Activated CD4-positive, CD25-positive, alpha-beta regulatory T cell treated with anti-CD3 and anti-CD28 coated beads, Interleukin-2, amount 50 U/mL, for 72 hours (primary cell): ENCODE measurements around the gene PELI2.

Experiments
- DNase-seq: peaks from one replicate; pipeline ENCODE4 v3.0.0; 2021

PELI2 gene

GRCh38 chr14:56210571-56210970, 92.4 kb downstream of the PELI2 start:
- DNase-seq, result no peak

GRCh38 chr14:56211084-56211483, 92.9 kb downstream of the PELI2 start:
- DNase-seq, result no peak

- DNase-seq, result no peak
Observed at GRCh38 chr14:56211844-56212243, 93.6 kb downstream of the PELI2 start.

- no peak for DNase-seq
Observed at GRCh38 chr14:56212521-56212920, 94.3 kb downstream of the PELI2 start.

- no peak for DNase-seq
Observed at GRCh38 chr14:56213306-56213705, 95.1 kb downstream of the PELI2 start.

- DNase-seq, result no peak
Observed at GRCh38 chr14:56215180-56215579, 97.0 kb downstream of the PELI2 start.

GRCh38 chr14:56216626-56217379, 98.6 kb downstream of the PELI2 start:
- no peak for DNase-seq

- no peak for DNase-seq
Observed at GRCh38 chr14:56217380-56218045, 99.3 kb downstream of the PELI2 start.

GRCh38 chr14:56219666-56220413, 101.6 kb downstream of the PELI2 start:
- no peak for DNase-seq

GRCh38 chr14:56221382-56222128, 103.3 kb downstream of the PELI2 start:
- DNase-seq, result no peak

GRCh38 chr14:56224229-56224628, 106.0 kb downstream of the PELI2 start:
- no peak for DNase-seq

- DNase-seq, result no peak
Observed at GRCh38 chr14:56224691-56225681, 106.8 kb downstream of the PELI2 start.

GRCh38 chr14:56235388-56235787, 117.2 kb downstream of the PELI2 start:
- no peak for DNase-seq

GRCh38 chr14:56237398-56237797, 119.2 kb downstream of the PELI2 start:
- no peak for DNase-seq

GRCh38 chr14:56241461-56241860, 123.2 kb downstream of the PELI2 start:
- DNase-seq, result no peak

GRCh38 chr14:56243110-56243509, 124.9 kb downstream of the PELI2 start:
- no peak for DNase-seq

GRCh38 chr14:56244138-56244789, 126.1 kb downstream of the PELI2 start:
- no peak for DNase-seq

GRCh38 chr14:56247495-56248200, 129.4 kb downstream of the PELI2 start:
- DNase-seq, result no peak

- DNase-seq, result no peak
Observed at GRCh38 chr14:56248442-56248841, 130.2 kb downstream of the PELI2 start.

GRCh38 chr14:56261046-56261445, 142.8 kb downstream of the PELI2 start:
- no peak for DNase-seq

- no peak for DNase-seq
Observed at GRCh38 chr14:56262530-56262929, 144.3 kb downstream of the PELI2 start.
